Stomach (tissue), 9 donors: ENCODE data around the gene CLSTN3. TPM values are rescaled to one million over a fixed set of nuclear protein-coding genes. Genes with fewer than 3 reads are reported as not detected.

Source experiments
- DNase-seq, 2 donors: peaks; one replicate each; pipeline versions ENCODE4 v3.0.0 to v3.0.0-alpha.2; 2013 to 2019
- H3K27ac ChIP-seq, 5 donors: fragments of 200-600 bp in 4 of 5; sonication (generic) in 4 of 5; one replicate each; pipeline ENCODE4 v1.5.1; 2013 to 2019; ENCODE audit warnings: mild to moderate bottlenecking in 1 of 5, moderate library complexity in 1 of 5
- H3K27me3 ChIP-seq, 3 donors: fragments of 200-600 bp; sonication (generic); one replicate each; pipeline ENCODE4 v1.5.1; 2017 to 2019; ENCODE audit warnings: mixed run types in 1 of 3
- H3K36me3 ChIP-seq, 4 donors: fragments of 200-600 bp; sonication (generic); 1 replicate in 3 of 4; 2 replicates in 1 of 4; pipeline ENCODE4 v1.5.1; 2016 to 2019
- H3K4me1 ChIP-seq, 4 donors: fragments of 200-600 bp; sonication (generic); one replicate each; pipeline ENCODE4 v1.5.1; 2016 to 2019
- H3K4me3 ChIP-seq, 4 donors: fragments of 200-600 bp; sonication (generic) in 3 of 4; one replicate each; pipeline ENCODE4 v1.5.1; 2016 to 2019; ENCODE audit warnings: mild to moderate bottlenecking in 1 of 4
- H3K9me3 ChIP-seq, 4 donors: fragments of 200-600 bp; sonication (generic); one replicate each; pipeline ENCODE4 v1.5.1; 2016 to 2019
- EP300 ChIP-seq: sonication (generic); formaldehyde crosslinking; IDR thresholded peaks from one replicate; pipeline ENCODE4 v1.6.1; 2017; ENCODE audit warnings: antibody characterized with exemption
- POLR2A ChIP-seq, 4 donors: fragments of 450-650 bp; IDR thresholded peaks; one replicate each; pipeline ENCODE4 v1.6.1; 2016; ENCODE audit warnings: antibody characterized with exemption in 4 of 4, control low read depth in 2 of 4, mild to moderate bottlenecking in 1 of 4, moderate library complexity in 1 of 4
- POLR2AphosphoS5 ChIP-seq, 3 donors: sonication (generic); formaldehyde crosslinking; IDR thresholded peaks; one replicate each; pipeline ENCODE4 v1.6.1; 2016; ENCODE audit warnings: antibody characterized with exemption in 3 of 3
- whole genome bisulfite sequencing, 5 donors: extraction: QIAGEN DNeasy Blood & Tissue Kit in 3 of 5; methylation state at CpG; one replicate each; pipeline versions ENCODE4 v1.1.5 to v1.1.7; 2013 to 2018; 5-methylcytosine and 5-hydroxymethylcytosine counted together
- intact Hi-C: fragments of 100-400 bp; cut with DNase I; formaldehyde crosslinking; loops from one replicate; pipeline ENCODE4 v1.15.1; 2023; ENCODE audit warnings: low total_unique reads
- polyA plus RNA-seq, 3 donors: library from polyadenylated mRNA; stranded (reverse); fragments of 200-250 nt; gene quantifications; one replicate each; pipeline ENCODE4 v1.2.3, GENCODE V29; 2013
- total RNA-seq, 5 donors: library from RNA; depleted of rRNA; stranded (reverse); fragments of >200 nt; gene quantifications; one replicate each; pipeline versions ENCODE4 v1.1.0 to v1.2.3, GENCODE V29; 2014 to 2016
- TF ChIP-seq, protein P1 (sequence below), 7 experiments: fragments of 450-650 bp in 4 of 7; fragments of 200-600 bp in 3 of 7; sonication (generic) in 3 of 7; IDR thresholded peaks; one replicate each; pipeline ENCODE4 v1.5.1; 2016 to 2019; ENCODE audit warnings: antibody characterized with exemption in 7 of 7, control low read depth in 2 of 7, mild to moderate bottlenecking in 1 of 7
- donor health status: healthy with polysubstance abuse.
- donor health status: Bipolar disorder and iron deficiency.
- donor health status: healthy.

The CLSTN3 gene
- total and polyA plus RNA-seq, 8 donors = 2.4 to 149 (median 17.5) TPM

DNA sequence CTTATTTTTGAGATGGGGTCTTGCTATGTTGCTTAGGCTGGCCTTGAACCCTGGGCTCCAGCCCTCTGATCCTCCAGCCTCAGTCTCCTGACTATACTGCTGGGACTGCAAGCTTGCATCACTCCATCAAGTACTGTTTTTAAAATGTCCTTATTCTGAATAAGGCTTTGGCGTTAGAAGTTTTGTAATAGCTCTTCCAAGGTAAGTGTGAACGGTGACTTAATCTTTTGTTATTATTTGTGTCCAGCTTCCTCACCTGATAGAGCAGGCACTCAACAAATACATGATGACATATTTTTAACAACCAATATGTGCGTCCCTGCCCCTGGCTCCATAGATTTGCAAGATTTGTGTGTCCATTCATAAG, 22.6 kb upstream of the CLSTN3 start:
- H3K27ac ChIP-seq = peak overlapping the region; percentile 91 to 96 (median 95)
- no peak for DNase-seq
- peaks cover 14 to 64% (median 25%) of the 10 kb centered on the region in 4 donors for H3K4me1 ChIP-seq
- no peaks in the 10 kb centered on the region for H3K27me3 ChIP-seq
- H3K9me3 ChIP-seq = no peaks in the 10 kb centered on the region
- 17 to 29% (median 24%) methylated on average over 3 of the region's 3 CpGs for WGBS, 5 donors
- peak overlapping the region; percentile 50 to 64 (median 60) for H3K4me3 ChIP-seq
- TF ChIP-seq, protein P1, sequence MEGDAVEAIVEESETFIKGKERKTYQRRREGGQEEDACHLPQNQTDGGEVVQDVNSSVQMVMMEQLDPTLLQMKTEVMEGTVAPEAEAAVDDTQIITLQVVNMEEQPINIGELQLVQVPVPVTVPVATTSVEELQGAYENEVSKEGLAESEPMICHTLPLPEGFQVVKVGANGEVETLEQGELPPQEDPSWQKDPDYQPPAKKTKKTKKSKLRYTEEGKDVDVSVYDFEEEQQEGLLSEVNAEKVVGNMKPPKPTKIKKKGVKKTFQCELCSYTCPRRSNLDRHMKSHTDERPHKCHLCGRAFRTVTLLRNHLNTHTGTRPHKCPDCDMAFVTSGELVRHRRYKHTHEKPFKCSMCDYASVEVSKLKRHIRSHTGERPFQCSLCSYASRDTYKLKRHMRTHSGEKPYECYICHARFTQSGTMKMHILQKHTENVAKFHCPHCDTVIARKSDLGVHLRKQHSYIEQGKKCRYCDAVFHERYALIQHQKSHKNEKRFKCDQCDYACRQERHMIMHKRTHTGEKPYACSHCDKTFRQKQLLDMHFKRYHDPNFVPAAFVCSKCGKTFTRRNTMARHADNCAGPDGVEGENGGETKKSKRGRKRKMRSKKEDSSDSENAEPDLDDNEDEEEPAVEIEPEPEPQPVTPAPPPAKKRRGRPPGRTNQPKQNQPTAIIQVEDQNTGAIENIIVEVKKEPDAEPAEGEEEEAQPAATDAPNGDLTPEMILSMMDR (IDR thresholded peaks at IDR 0.05) = no peak
- TF ChIP-seq EP300 = no peak
- TF ChIP-seq POLR2AphosphoS5 (IDR thresholded peaks at IDR 0.05) = no peak
- TF ChIP-seq POLR2A (IDR thresholded peaks at IDR 0.05) = no peak
- peaks cover 0 to 29% (median 19%) of the 10 kb centered on the region in 4 donors for H3K36me3 ChIP-seq
- intact Hi-C loops = no loop called here

DNA sequence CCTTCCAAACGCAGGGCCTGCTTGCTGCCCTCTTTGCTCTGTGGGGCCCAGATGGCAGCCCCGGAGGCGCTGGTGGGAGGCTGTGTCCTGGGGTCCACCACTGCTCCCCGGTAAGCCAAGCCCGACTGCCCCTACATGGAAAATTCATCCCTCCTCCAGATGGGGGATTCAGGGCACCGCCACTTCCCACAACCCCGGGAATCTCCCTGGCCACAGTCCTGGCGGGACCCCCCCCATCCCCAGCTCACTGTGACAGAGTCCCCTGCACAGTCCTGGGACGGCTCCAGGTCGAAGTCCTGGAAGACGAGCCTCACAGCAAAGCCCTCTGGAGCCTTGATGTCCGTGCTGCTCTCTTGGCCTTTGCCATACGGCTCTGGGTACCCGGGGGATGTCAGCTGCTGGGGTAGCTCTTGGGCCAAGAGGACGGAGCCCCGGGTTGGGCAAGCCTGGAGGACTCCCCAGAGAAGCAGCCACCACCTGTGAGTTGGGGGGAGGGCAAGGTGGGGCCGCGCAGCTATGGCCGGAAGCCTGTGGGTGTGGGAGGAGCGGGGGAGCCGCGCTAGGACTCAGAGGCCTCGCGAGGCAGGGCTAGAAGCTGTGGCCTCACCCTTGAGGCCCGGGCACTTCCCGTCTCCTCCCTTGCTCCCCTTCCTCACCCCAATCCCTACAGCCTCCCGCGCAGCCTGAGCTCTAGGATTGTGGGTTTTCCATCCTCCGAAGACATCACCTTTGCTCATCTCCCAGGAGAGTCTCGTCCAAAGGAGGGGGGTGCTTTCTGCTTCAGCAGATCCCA, 22.0 kb upstream of the CLSTN3 start:
- peak; percentile 6 to 86 (median 75) for TF ChIP-seq POLR2AphosphoS5 (IDR thresholded peaks at IDR 0.05)
- TF ChIP-seq, protein P1 (IDR thresholded peaks at IDR 0.05) = no peak
- DNase-seq = peak; percentile 79 to 93
- Histone ChIP-seq H3K27ac (peak overlapping the region; percentile 91 to 96 (median 95)), H3K27me3 (no peaks in the 10 kb centered on the region), H3K4me3 (peak overlapping the region; percentile 50 to 64 (median 60)), H3K36me3 (peaks cover 0 to 25% (median 16%) of the 10 kb centered on the region in 4 donors), H3K9me3 (no peaks in the 10 kb centered on the region), H3K4me1 (peaks cover 19 to 70% (median 28%) of the 10 kb centered on the region in 4 donors)
- 2 to 5% (median 4%) methylated on average over 17 to 30 of the region's 30 CpGs for WGBS, 5 donors
- intact Hi-C loops = no loop called here

DNA sequence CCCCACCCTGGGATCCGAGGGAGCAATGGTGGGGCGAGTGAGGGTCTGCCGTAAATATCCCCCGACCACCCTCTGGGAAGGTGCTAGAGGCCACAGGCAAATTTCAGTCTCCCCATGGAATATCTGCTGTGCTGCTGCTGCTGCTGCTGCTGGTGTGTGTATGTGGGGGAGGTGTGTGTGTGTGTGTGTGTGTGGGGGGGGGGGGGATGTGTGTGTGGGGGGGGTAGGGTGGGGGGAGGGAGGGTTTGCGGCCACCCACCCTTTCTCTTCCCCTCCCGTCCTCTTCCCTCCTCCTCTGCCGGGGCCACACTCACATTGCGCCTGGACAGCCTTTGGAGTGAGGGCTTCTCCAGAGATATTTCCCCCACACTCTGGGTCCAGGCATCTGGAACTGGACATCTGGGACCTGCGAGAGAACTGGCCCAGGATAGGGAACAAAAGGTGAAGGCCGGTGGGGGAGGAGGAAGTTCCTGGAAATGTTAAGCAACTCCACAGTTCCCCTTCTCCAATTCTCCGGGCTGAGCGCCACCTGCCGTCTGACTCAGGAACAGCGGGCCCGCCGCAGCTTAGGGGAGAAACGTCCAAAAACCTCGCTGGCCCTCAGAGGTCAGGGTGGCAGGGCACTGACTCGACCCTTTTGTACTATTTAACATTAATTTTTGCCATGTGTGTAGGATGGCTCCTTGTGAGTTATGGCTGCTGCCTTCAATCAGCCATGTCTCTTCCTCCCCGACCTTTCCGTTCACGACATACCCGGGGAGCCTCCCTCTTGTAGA, 21.2 kb upstream of the CLSTN3 start, which contains the start of gene C1RL:
C1RL (minus strand) TSS at position 419 of the 776 bp plus-strand sequence; CDS start at position 385, 34 bp downstream.
- no peaks in the 10 kb centered on the region for H3K27me3 ChIP-seq
- H3K4me3 ChIP-seq = peak within 1 kb of the TSS; percentile 50 to 64 (median 60)
- peaks cover 19 to 75% (median 29%) of the 10 kb centered on the region in 4 donors for H3K4me1 ChIP-seq
- H3K27ac ChIP-seq = peak within 1 kb of the TSS; percentile 91 to 96 (median 95)
- TF ChIP-seq POLR2AphosphoS5 (IDR thresholded peaks at IDR 0.05) (peak; percentile 71 to 94 (median 91)), EP300 (peak; percentile 92), POLR2A (IDR thresholded peaks at IDR 0.05) (no peak)
- TF ChIP-seq, protein P1 (IDR thresholded peaks at IDR 0.05) = peak in 5 of 7 experiments; percentile 97 to 100 (median 98)
- H3K36me3 ChIP-seq = peaks cover 0 to 17% (median 9%) of the 10 kb centered on the region in 4 donors
- intact Hi-C loops = no loop called here
- DNase-seq = peak; percentile 94
- WGBS, 5 donors = 13 to 16% (median 16%) methylated on average over 22 to 23 of the region's 23 CpGs
- H3K9me3 ChIP-seq = no peaks in the 10 kb centered on the region

DNA sequence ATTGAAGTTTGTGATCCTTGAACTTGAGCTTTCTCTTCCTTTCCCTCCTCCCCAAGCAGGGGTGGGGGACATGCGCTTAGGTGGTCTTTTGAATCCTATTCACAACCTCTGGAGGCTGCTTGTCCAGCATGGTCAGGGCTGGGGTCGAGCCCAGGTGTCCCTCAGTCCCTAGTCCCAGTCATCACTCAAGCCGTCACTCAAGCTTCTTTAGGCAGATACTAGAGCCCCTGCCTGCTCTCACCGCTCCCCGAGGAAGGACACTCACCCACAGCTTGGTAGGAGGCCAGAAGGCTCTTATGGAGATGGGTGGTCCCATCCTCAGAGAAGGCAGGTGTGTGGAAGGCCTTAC, 20.6 kb upstream of the CLSTN3 start:
- peak overlapping the region in 4 of 5 donors; percentile 93 to 96 (median 96) for H3K27ac ChIP-seq
- WGBS, 5 donors = 54 to 69% (median 64%) methylated on average over 5 of the region's 5 CpGs
- peaks cover 0 to 11% (median 6%) of the 10 kb centered on the region in 4 donors for H3K36me3 ChIP-seq
- no peak for DNase-seq
- TF ChIP-seq POLR2AphosphoS5 (IDR thresholded peaks at IDR 0.05) (no peak), EP300 (no peak), POLR2A (IDR thresholded peaks at IDR 0.05) (no peak)
- TF ChIP-seq, protein P1 (IDR thresholded peaks at IDR 0.05) = no peak
- intact Hi-C loops = no loop called here
- H3K9me3 ChIP-seq = no peaks in the 10 kb centered on the region
- peak overlapping the region; percentile 50 to 64 (median 60) for H3K4me3 ChIP-seq
- H3K4me1 ChIP-seq = peaks cover 19 to 72% (median 29%) of the 10 kb centered on the region in 4 donors
- no peaks in the 10 kb centered on the region for H3K27me3 ChIP-seq
